GM18907 (cell line): ENCODE measurements around the gene GLYATL1.

Experiments used
- ATAC-seq: cut with Tn5 transposase; IDR thresholded peaks from one replicate; pipeline ENCODE4 v1.9.1; 2021; ENCODE audit warnings: mild to moderate bottlenecking, moderate library complexity; ENCODE audit not compliant: unreplicated experiment

Gene GLYATL1

GRCh38 chr11:58939277-58939676 lies at the start of gene GLYATL1:
GLYATL1 (plus strand) TSS chr11:58939488; CDS start chr11:58947088, 7,600 bp downstream.
- ATAC-seq, result no peak

GRCh38 chr11:58893899-58894298 lies 45.4 kb upstream of the GLYATL1 start:
- no peak for ATAC-seq

GRCh38 chr11:58898106-58898505 lies 41.2 kb upstream of the GLYATL1 start:
- no peak for ATAC-seq

GRCh38 chr11:58900479-58901420 lies 38.5 kb upstream of the GLYATL1 start:
- no peak for ATAC-seq

GRCh38 chr11:58902881-58903280 lies 36.4 kb upstream of the GLYATL1 start:
- no peak for ATAC-seq

- ATAC-seq, result no peak
These were observed 34.1 kb upstream of the GLYATL1 start for GRCh38 chr11:58905011-58905720.

GRCh38 chr11:58905721-58906547 lies 33.4 kb upstream of the GLYATL1 start:
- ATAC-seq, result no peak

- no peak for ATAC-seq
These were observed 31.5 kb upstream of the GLYATL1 start for GRCh38 chr11:58907780-58908179.

GRCh38 chr11:58912124-58912523 lies 27.2 kb upstream of the GLYATL1 start:
- ATAC-seq, result no peak

- no peak for ATAC-seq
These were observed 25.6 kb upstream of the GLYATL1 start for GRCh38 chr11:58913685-58914084.

- no peak for ATAC-seq
These were observed 24.3 kb upstream of the GLYATL1 start for GRCh38 chr11:58914821-58915543.

GRCh38 chr11:58916637-58917036 lies 22.7 kb upstream of the GLYATL1 start:
- ATAC-seq, result no peak

GRCh38 chr11:58917159-58917783 lies 22.0 kb upstream of the GLYATL1 start:
- ATAC-seq, result no peak

- no peak for ATAC-seq
These were observed 19.7 kb upstream of the GLYATL1 start for GRCh38 chr11:58919561-58919960.

GRCh38 chr11:58919980-58920379 lies 19.3 kb upstream of the GLYATL1 start:
- no peak for ATAC-seq

GRCh38 chr11:58921778-58922390 lies 17.4 kb upstream of the GLYATL1 start:
- ATAC-seq, result no peak

- no peak for ATAC-seq
These were observed 16.8 kb upstream of the GLYATL1 start for GRCh38 chr11:58922479-58922878.

GRCh38 chr11:58923300-58923788 lies 15.9 kb upstream of the GLYATL1 start:
- peak; percentile 92 for ATAC-seq

GRCh38 chr11:58924230-58924629 lies 15.1 kb upstream of the GLYATL1 start:
- ATAC-seq, result no peak
